HG02763 (cell line): ENCODE results near the gene AP4B1.
A peak's percentile ranks its signal among the peaks of the same experiment; 100 is the strongest.
"Not testable (repeated sequence)": the region's sequence is repeated elsewhere in the genome, so short reads cannot be mapped to it uniquely, and the experiment has no call there.

Experiments
- ATAC-seq: cut with Tn5 transposase; IDR thresholded peaks from one replicate; pipeline ENCODE4 v1.9.1; 2021; ENCODE audit warnings: mild to moderate bottlenecking, moderate library complexity; ENCODE audit not compliant: unreplicated experiment

The AP4B1 gene

GRCh38 chr1:113859478-113860175 lies 45.0 kb downstream of the AP4B1 start:
- peak; percentile 91 for ATAC-seq

- no peak for ATAC-seq
These were observed 45.6 kb downstream of the AP4B1 start for GRCh38 chr1:113858982-113859381.

- no peak for ATAC-seq
These were observed 46.2 kb downstream of the AP4B1 start for GRCh38 chr1:113858418-113858817.

GRCh38 chr1:113857776-113858175 lies 46.8 kb downstream of the AP4B1 start:
- no peak for ATAC-seq

- ATAC-seq, result no peak
These were observed 48.2 kb downstream of the AP4B1 start for GRCh38 chr1:113856401-113856790.

GRCh38 chr1:113855630-113856400 lies 48.8 kb downstream of the AP4B1 start:
- ATAC-seq, result no peak

GRCh38 chr1:113854234-113854633 lies 50.4 kb downstream of the AP4B1 start:
- ATAC-seq, result no peak

GRCh38 chr1:113852694-113853093 lies 51.9 kb downstream of the AP4B1 start:
- ATAC-seq, result not testable (repeated sequence)

GRCh38 chr1:113850127-113850796 lies 54.3 kb downstream of the AP4B1 start:
- no peak for ATAC-seq

- no peak for ATAC-seq
These were observed 55.5 kb downstream of the AP4B1 start for GRCh38 chr1:113849072-113849471.

GRCh38 chr1:113846391-113847035 lies 58.1 kb downstream of the AP4B1 start:
- ATAC-seq, result no peak
